Fibroblast of peridontal ligament (primary cell): Measurements from ENCODE around the gene RNF150.
"Not testable (repeated sequence)": the region's sequence is repeated elsewhere in the genome, so short reads cannot be mapped to it uniquely, and the experiment has no call there.

ENCODE experiments used
- DNase-seq: peaks from one replicate; pipeline ENCODE4 v3.0.0-alpha.2; 2010; ENCODE audit errors: extremely low read depth

RNF150 gene

GRCh38 chr4:141133146-141133998 lies at the start of gene RNF150:
Gene RNF150, minus strand, starts transcription at chr4:141133469.
- DNase-seq, result peak; percentile 97

GRCh38 chr4:141180991-141181761 lies 47.9 kb upstream of the RNF150 start:
- no peak for DNase-seq

- no peak for DNase-seq
These were observed 46.5 kb upstream of the RNF150 start for GRCh38 chr4:141179474-141180373.

GRCh38 chr4:141177171-141177570 lies 43.9 kb upstream of the RNF150 start:
- no peak for DNase-seq

GRCh38 chr4:141174457-141174856 lies 41.2 kb upstream of the RNF150 start:
- DNase-seq, result no peak

- DNase-seq, result no peak
These were observed 37.4 kb upstream of the RNF150 start for GRCh38 chr4:141170671-141171070.

GRCh38 chr4:141169391-141169790 lies 36.1 kb upstream of the RNF150 start:
- no peak for DNase-seq

GRCh38 chr4:141165001-141165400 lies 31.7 kb upstream of the RNF150 start:
- not testable (repeated sequence) for DNase-seq

GRCh38 chr4:141159027-141159426 lies 25.8 kb upstream of the RNF150 start:
- DNase-seq, result no peak

GRCh38 chr4:141158219-141158618 lies 24.9 kb upstream of the RNF150 start:
- DNase-seq, result peak; percentile 75

- DNase-seq, result peak; percentile 22
These were observed 22.3 kb upstream of the RNF150 start for GRCh38 chr4:141155586-141155985.

GRCh38 chr4:141154725-141155124 lies 21.5 kb upstream of the RNF150 start:
- DNase-seq, result no peak

- DNase-seq, result no peak
These were observed 20.7 kb upstream of the RNF150 start for GRCh38 chr4:141153751-141154510.

GRCh38 chr4:141144207-141144606 lies 10.9 kb upstream of the RNF150 start:
- DNase-seq, result no peak

- no peak for DNase-seq
These were observed 9.2 kb upstream of the RNF150 start for GRCh38 chr4:141142423-141142822.

GRCh38 chr4:141140391-141141200 lies 7.3 kb upstream of the RNF150 start:
- peak; percentile 80 for DNase-seq

- DNase-seq, result peak; percentile 58
These were observed 1.0 kb upstream of the RNF150 start for GRCh38 chr4:141133999-141134995.

GRCh38 chr4:141132709-141133145 lies 542 bp downstream of the RNF150 start:
- no peak for DNase-seq
